ENCODE data around the gene LHX1.

LHX1 gene

GRCh38 chr17:36980280-36980761, 43.0 kb downstream of the LHX1 start:
- no peak overlapping the region for H3K4me3 ChIP-seq (ENCODE audit: low read length)
- TF ChIP-seq ZNF274 (IDR thresholded peaks at IDR 0.05; ENCODE audit: low read depth, low read length), result no peak

GRCh38 chr17:36983618-36984017, 46.3 kb downstream of the LHX1 start:
- no peak for TF ChIP-seq ZNF274 (IDR thresholded peaks at IDR 0.05; ENCODE audit: low read depth, low read length)

GRCh38 chr17:36989173-36989572, 51.9 kb downstream of the LHX1 start:
- TF ChIP-seq ZNF274 (IDR thresholded peaks at IDR 0.05; ENCODE audit: low read depth, low read length), result no peak
- no peak overlapping the region for H3K4me3 ChIP-seq (ENCODE audit: low read length)

More at GRCh38 chr17:36983618-36984017, 46.3 kb downstream of the LHX1 start:
- no peak overlapping the region for H3K4me3 ChIP-seq (ENCODE audit: low read length)

GRCh38 chr17:36992701-36993100, 55.4 kb downstream of the LHX1 start:
- no peak overlapping the region for H3K4me3 ChIP-seq (ENCODE audit: low read length)
- TF ChIP-seq ZNF274 (IDR thresholded peaks at IDR 0.05; ENCODE audit: low read depth, low read length), result no peak

GRCh38 chr17:36993227-36993626, 56.0 kb downstream of the LHX1 start:
- no peak for TF ChIP-seq ZNF274 (IDR thresholded peaks at IDR 0.05; ENCODE audit: low read depth, low read length)

More at GRCh38 chr17:36993227-36993626, 56.0 kb downstream of the LHX1 start:
- H3K4me3 ChIP-seq (ENCODE audit: low read length), result no peak overlapping the region

Data from GM08714 (cell line).